GM23248 (cell line): ENCODE measurements around the gene ERC2.

Experiments
- EZH2 ChIP-seq: fragments of 200-600 bp; sonication (generic); IDR thresholded peaks from 2 replicates; pipeline ENCODE4 v1.6.1; 2018; ENCODE audit warnings: antibody characterized with exemption, mild to moderate bottlenecking; ENCODE audit not compliant: insufficient read depth, poor library complexity, severe bottlenecking
- EZH2phosphoT487 ChIP-seq: fragments of 200-600 bp; sonication (generic); IDR thresholded peaks from 2 replicates; pipeline ENCODE4 v1.6.1; 2018; ENCODE audit warnings: antibody characterized with exemption, moderate library complexity, mild to moderate bottlenecking, low read depth; ENCODE audit not compliant: insufficient read depth

DNA sequence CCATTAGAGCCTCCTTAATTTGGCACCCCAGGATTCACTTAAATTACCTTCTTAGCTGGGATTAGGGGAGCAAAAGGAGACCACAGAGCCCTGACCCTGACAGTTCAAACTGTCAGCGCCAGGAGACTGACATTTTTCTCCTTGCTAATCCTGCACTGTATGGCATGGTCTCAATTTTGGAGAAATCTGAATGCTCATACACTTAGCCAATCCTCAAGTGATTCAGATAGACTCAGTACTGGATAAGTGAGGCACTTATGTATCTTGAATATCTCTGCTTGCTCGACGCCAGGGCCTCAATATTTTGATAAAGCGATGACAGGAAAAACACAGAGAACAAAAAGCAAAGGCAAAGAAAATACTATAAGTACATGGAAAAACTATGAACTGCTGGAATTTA lies 605.2 kb downstream of the ERC2 start:
- no peak for TF ChIP-seq EZH2phosphoT487
- TF ChIP-seq EZH2, result no peak
